DMS114 treated with DMSO at 0.1 percent for 48 hours (cell line): ENCODE results near the gene SLC6A8.

Experiments
- DNase-seq: peaks from one replicate; lab custom pipeline; 2025; ENCODE audit not compliant: unreplicated experiment; lab: John Stamatoyannopoulos, UW

The SLC6A8 gene

DNA sequence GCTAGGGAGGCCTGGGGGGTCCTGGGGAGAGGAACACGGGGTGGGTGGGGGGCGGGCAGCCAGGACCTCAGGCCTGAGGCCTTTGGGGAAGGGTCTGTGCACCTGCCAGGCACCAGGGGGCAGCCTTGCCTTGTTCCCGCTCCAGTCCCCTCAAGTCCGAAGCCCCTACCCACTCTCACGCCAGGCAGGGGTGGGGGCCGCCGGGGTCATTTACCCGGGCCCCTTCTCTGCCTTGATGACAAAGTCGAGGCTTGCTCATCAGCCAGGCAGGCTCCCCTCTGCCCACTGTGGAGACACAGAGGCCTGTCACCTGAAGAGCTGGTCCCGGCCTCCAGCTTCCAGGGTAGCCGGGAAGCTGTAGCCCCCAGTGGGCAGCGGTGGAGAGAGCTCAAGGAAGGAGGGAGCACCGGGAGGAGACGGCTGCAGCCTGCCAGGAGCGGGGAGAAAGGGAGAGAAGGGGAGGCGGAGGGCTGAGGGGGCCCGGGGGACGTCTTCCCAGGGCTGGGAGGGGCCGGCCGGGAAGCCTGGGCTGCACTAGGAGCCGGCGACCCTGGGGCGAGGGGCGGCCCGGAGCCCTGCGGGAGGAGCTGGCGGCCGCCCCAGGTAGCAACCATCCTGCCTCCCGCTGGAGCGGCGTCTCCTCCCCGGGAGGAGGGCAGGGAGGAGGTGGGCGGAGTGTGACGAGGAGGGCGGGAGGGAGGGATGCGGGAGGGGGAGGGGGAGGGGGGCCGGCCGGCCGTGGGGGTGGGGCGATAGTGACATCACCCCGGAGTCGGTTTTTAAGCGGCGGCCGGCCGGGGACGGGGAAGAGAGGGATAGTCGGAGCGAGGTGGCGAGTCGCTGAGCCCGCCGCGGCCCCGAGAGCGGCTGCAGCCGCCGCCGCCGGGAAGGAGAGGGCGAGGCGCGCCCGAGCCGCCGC is at the start of gene SLC6A8:
Gene SLC6A8, plus strand, starts transcription at position 806 of the 919 bp plus-strand sequence. CDS start 649 bp downstream, outside the sequence.
- DNase-seq: no peak

DNA sequence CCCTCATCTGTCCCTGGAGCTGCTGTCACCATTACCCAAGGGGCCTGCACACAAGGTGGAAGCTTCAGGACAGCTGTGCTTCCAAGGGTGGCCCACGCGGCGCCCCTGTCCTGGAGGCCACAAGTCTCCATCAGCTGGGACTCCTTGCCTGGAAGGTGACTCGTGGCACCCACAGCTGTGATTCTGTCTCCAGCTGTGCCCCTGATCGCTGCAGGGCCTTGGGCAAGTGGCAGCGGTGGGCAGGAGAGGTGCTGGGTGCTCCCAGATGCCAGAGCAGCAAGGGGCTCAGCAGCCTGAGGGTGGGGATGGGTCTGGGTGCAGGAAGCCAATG is 49.7 kb upstream of the SLC6A8 start:
- no peak for DNase-seq

DNA sequence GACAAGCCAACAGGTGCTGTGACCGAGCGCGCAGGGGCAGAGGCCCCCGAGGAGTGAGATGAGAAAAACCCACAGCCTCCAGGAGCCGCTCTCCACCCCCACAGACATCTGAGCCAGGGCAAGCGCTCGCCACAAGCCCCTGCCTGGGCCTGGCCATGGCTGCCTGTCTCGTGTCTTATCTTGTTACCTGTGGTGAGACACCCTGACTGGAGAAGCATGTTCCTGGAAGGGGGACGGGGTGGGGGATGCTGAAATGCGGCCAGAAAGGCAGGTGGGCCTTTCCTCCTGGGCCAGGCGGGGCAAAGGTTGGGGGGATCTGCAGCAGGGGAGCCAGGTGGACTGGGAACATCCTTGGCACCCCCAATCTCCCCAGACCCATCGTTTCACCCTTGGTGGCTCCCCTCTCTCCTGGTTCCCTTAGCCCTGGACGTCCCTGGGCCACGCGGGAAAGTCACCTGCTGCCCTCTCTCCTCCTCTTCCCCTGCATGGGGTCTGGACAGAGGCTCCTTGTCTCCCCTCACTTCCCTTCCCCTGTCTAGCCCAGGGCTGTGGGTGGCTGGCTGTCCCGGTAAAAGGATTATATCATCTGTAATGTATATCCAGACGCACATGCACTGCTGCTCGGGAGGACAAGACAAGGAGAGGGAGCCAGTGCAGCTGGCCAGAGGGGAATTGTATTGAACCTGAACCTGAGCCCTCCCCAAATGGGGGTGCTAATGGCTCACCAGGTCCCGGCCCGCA is 49.1 kb upstream of the SLC6A8 start:
- no peak for DNase-seq

DNA sequence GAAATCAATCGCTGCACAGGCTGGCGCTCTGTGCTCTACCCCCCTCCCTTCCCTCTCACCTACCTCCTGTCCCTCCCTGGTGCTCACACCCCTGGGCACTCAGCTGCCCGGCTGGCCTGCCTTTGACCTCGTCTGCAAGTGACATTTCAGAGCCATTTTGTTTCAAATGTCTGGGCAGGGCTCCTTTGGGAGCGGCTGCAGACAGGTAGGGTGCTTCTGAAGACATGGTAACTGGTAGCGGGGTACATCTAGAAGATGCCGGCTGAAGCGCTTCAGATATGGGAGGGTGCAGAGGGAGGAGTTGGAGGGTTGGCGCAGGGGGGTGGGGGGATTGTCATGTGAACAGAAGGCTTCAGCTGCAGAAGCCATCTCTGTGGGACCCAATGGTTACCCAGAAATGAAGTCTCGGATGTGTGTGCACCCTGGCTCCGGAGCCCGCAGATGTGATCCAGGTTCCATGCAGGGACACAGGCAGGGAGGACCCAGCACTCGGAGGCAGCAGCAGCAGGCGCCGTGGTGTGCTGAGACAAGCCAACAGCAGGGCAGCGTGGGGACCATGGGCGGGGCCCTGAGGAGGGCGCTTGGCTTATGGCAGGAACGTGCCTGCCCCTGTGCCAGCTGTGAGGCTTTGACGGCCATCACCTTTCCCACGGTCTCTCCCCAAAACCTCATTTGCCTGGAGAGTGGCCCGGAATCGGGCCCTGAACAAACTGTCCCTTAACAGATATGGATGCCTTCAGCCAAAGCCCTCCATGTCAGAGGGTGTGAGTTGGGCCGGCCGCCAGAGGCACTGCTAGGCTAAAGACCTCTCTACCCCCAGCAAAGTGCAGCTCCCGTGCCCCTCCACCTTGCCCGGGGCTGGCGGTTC is 48.3 kb upstream of the SLC6A8 start:
- no peak for DNase-seq

DNA sequence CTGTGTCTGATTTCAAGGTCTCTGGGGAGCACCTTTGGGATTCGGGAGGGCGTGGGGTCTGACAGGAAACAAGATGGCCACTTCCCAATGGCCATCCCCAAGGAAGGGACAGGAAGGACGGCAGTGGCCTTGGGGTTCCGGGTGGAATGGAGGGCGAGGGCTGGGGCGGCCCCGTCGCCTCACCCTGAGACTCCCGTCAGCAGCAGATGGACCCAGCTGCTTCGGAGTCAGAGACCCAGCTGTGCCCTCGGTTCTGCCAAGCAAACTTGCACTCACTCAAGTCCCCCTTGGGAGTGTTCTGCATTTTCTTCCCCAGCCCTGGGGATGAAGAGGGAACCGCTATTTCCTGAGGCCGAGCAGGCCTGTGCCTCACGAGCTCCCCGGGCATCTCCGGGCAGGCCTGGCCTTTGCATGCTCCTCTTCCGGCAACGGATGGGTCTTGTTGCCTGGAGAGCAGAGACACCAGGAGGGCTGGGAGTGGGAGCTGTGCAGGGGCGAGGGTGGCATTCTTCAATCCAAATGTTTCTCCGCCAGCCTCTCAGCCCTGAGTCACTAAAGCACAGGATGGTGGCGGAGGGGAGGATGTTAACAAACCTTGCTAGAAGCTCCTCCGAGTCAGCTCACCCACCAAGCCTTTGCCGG is 47.6 kb upstream of the SLC6A8 start:
- DNase-seq: no peak

DNA sequence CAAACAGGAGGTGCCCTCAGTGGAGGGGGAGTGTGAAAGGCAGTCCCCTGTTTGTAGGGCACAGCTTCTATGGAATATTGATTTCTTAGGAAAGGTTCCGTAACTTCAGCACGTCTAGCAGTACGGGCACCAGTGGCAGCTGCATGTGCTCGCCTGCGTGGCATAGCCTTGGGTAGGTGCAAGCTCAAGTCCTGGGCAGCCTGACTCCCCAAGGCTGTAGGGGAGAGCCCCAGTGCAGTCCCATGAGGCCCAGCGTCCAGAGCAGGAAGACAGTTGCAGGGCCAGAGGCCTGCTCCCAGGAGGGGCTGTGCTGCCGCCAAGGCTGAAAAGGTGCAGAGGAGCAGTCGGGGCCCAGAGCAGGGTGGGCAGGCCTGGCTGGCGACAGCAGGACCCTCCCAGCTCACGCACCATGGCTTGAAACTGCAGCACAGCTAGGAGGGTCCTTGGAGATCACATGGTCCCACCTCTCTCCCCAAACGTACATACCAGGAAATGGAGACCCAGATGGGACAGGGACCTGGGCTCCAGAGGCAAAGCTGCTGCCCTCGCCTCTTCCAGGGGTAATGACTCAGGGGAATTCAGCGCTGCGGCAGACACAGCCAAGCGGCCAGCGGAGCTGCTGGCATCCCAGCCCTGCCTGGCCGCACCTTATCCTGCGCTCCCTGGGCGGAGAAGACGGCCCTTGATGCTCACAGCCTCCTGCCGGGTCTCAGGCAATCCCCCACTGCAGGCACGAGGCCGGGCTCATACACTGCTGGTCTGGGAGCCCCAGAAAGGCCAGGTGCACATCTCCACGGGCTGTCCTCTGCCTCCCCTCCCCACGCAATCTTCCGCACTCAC is 46.8 kb upstream of the SLC6A8 start:
- DNase-seq: no peak

DNA sequence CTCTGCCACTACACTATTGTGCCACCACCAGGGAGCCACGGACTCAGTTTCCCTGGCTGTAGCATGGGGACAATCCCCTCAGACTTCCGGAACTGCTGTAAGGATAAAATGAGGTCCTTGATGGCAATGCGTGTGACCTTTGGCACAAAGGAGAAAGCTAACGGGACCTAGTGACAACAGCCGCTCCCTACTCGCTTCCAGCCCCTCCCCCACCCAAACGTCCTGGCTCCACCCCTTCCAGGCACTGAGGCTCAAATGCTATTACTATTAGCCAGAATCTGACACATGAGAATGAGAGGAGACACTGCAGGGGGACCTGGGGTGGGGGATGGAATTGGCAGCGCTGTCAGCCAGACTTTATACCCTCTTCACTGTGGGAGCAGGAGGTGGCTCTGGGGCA is 46.1 kb upstream of the SLC6A8 start:
- no peak for DNase-seq

DNA sequence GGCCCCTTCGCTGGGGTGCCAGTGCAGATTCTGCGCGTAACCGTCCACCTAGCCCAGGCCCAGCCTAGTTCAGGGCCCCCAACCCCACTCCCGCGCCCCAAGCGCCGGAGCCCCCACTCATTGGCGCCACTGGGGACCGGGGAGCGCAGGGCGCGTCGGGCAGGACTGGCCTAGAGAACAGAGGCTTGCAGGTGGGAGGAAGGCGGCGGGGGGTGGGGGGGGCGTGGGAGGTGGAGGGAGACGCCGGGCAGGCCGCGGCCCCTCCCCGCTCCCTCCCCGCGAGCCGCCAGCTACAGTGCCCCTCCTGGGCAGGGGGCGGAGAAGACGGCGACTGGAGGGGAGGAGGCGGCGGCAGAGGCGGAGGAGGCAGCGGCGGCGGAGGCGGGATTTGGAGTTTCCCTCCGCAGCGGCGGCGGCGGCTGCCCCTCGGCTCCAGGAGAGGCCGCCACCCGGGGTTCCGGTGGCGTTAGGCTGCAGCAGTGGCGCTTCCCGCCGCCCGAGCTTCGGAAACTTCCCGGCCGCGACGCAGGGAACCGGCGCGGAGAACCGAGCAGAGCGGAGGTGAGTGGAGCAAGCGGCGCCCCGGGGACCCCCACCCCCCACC is 45.6 kb upstream of the SLC6A8 start:
- no peak for DNase-seq

DNA sequence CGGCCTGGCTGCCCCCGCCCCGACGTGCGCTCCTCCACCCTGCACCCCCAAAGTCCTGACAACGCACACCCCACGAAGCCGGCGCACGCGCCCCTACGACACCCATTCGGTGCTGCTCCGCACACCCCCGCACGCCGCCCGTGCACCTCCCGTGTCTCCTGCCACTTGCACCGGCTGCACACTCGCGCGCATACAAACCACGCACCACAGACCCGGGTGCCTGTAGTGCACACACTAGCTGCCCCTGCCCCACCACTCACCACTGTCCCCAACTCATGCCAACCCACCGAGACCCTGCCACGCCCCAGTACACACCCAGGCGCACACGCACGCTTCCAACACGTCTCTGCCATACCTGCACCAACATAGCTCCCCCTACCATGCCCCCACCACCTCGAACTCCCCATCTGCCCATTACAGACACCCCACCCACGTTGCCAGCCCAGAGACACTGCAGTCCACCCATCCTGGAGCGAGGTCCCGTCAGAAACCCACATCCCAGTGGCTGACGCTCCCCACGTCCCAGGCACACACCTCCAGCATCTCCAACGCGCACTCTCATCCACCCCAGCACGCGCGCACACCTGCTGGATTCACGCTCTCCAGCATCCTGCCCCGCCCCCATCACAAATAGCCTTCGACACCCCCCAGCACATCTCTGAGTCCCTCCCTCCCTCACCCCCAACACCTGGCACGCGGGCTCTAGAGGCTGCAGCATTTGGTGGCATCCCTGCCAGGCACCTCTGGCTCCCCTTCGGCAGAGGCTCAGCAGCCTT is 44.9 kb upstream of the SLC6A8 start:
- DNase-seq: no peak

DNA sequence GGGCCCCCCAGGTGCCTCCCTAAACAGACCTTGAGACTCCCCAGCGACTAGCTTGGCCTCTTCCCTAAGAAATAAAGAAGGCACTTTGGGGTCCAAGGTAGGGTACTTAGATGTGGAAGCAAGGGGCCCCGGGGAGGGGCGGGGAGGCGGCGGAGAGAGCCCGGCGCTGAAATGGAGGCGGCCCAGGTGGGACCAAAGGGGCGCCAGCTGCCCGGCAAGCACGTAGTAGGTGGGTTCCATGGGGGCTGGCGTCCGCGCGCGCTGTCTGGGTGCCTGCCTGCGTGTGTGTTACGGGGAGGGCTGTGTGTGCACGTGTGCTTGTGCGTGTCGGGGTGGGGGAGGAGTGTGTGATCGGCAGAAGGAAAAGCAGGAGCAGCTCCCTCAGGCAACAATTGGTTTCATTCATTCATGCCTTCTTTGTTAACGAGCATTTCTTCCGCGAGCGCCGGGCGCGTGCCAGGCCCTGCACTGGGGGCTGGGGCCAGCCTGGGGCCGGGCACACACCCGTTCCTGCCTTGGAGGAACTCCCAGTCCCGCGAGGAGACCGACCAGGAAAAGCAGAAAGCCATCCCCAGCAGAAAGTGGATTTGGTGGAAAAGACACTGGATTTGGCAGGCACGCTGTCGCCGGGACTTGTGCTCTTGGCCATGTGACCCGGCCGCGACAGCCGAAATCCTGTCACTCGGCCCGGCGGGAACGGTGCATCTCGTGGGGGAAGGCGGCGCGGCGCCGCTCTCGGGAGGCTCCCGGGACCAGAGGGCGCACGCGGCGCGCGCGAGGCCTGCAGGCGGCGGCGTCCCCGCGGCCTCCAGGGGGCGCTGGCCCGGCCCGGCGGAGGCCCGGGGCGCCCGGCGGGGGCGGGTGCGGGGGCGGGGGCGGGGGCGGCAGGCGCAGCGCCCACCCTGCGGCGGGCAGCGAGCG is 44.0 kb upstream of the SLC6A8 start:
- DNase-seq: no peak

DNA sequence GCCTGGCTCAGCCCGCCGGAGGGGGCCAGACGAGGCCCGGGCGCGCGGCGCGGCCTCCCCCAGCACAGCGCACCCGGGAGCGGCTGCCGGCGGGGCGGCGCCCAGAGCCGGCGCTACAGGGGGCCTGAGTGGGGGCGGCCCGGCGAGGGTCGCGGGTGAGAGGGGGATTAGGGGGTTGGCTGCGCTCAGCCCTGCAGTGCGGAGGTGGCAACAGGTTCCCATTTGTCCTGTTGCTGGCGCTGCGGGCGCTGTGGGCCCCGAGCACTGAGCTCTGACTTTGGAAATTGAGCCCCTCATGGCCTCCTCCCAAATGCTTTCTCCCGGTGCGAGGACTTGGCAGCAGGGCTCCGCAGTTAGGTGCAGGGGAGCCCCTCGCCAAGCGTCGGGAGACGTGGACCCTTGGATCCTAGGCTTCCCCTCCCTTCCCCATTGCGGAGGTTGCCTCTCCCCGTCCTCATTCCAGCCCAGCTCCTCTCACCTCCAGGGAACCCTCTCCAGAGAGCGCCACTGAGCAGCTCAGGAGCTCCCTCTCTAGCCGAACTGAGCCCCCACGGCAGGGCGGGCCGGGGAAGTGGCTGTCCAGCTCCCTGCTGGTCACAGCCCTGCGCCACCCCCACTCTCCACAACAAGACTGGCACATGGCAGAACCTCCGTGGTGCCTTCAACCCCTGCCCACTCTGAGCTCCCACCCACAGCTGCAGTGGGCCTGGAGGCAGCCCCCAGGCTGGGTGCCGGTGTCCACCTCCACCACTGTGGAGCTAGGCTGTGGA is 43.2 kb upstream of the SLC6A8 start:
- no peak for DNase-seq

DNA sequence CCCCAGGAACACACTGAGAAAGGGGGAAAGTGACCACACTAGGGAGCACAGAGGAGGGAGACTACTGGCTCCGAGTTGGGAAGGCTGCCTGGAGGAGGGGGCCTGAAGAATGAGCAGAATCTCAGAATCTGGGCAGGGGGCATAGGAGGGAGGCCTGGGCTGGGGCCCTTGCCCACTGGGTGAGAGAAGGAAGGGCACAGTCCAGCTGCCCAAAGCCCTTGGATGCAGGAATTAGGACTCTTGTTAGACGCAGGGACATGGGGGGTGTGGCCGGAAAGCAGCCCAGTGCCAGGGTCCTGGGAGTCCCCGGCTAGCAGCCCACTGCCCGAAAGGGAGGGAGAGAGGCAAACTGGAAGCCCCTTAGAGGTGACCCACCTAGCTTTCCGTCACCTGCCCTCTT is 42.6 kb upstream of the SLC6A8 start:
- DNase-seq: no peak

DNA sequence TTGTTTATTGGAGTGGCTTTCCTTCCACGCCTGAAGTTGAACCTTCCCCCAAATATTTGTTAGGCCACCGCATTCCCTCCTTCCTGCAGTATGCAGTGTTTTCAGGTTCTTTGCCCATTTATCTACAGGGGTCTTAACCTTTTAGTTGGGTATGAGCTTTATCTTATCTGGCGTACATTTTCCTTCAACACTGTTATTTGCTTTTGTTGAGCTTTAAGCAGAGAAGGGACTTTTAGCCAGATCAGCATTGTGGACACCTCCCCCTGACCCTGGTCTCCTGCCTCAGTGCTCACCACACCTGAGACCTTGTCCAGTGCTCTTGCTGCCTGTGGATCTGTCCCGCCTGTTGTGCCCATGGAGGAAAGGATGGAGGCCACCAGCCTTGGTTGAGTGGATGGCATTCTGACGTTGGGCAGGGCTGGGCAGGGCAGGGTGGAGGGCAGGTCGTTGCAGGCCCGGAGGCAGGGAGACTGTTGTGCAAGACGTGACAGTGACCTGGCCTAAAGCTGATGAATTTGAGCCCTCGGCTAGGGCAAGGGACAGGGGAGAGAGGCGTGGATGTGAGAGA is 41.7 kb upstream of the SLC6A8 start:
- DNase-seq: no peak

DNA sequence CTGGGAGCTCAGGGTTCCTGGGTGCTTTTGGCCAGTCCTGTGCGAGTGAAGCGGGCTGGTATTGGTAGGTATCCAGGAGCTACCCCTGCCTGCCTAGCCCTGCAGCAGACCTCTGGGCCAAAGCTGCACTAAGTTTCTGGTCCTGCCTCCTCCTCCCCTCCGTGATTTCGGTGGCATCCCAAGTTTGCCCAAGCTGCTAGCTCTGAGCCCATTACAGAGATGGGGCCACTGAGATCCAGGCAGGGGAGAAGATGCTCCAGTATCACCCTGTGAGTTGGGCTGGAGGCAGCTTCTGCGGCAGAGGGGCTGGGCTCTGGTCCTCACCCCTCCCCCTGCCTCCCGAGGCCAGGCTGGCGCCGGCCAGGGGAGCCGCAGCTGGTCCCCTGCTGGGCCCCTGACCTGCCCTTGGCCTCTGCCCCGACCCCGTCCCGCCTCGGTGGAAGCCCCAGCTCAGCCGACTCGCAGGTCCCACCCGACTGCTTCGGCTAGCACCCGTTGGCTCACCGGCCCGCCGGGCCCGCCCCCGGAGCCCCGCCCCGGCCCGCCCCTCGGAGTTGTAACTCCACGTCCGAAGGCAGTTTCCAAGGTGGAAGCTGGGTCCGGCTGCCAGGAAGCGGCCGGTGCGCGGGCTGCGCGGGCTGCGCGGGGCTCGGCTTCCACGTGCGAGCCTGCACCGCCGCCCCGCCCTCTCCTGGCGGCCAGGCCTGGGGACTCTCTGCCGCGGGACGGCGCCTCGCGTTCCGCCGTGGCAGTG is 40.9 kb upstream of the SLC6A8 start, which contains the start of gene DUSP9:
Gene DUSP9, plus strand, starts transcription at position 584 of the 754 bp plus-strand sequence. CDS start 751 bp downstream, outside the sequence.
- no peak for DNase-seq

DNA sequence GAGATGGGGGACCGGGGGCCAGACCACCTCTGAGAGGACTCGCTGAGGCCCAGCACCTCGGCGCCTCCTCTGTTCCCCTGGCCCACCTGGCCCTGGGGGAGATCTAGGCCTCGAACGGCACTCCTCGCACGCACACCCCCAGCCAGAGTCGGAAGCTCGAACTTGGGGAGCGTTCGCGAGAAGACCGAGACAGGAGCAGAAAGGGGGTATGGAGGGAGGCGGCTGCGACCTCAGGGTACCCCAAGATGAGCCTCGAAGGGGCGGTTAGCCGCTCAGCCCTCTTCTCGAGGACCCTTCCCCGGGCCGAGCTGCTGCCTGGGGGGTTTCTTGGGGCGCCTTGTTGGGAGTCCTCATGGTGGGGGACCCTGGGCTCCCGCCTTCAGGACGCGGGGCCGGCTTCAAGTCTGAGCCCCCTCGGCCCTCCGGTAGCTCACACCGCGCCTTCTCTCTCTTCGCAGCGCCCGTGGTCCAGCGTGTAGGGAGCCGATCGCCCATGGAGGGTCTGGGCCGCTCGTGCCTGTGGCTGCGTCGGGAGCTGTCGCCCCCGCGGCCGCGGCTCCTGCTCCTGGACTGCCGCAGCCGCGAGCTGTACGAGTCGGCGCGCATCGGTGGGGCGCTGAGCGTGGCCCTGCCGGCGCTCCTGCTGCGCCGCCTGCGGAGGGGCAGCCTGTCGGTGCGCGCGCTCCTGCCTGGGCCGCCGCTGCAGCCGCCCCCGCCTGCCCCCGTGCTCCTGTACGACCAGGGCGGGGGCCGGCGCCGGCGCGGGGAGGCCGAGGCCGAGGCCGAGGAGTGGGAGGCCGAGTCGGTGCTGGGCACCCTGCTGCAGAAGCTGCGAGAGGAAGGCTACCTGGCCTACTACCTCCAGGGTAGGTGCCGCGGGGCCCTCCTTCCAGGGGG is 40.0 kb upstream of the SLC6A8 start:
- DNase-seq: no peak
